Fibroblast of lung (primary cell): ENCODE data around the gene CISH. TPM values are rescaled to one million over a fixed set of nuclear protein-coding genes. Genes with fewer than 3 reads are reported as not detected.

ENCODE experiments used
- DNase-seq, 2 donors: peaks; one replicate each; pipeline versions ENCODE4 v3.0.0 to v3.0.0-alpha.2; 2010; ENCODE audit warnings: low read depth in 2 of 2
- H2AFZ ChIP-seq: 2 replicates; pipeline ENCODE4 v1.5.1; 2012; ENCODE audit warnings: low read length, control low read depth, inconsistent platforms
- H3K27ac ChIP-seq: 2 replicates; pipeline ENCODE4 v1.5.1; 2011; ENCODE audit warnings: low read length, control low read depth; ENCODE audit not compliant: insufficient read depth
- H3K27me3 ChIP-seq: 2 replicates; pipeline ENCODE4 v1.5.1; 2011; ENCODE audit warnings: mild to moderate bottlenecking, low read length; ENCODE audit not compliant: control insufficient read depth, insufficient read depth
- H3K36me3 ChIP-seq: 2 replicates; pipeline ENCODE4 v1.5.1; 2011; ENCODE audit warnings: low read length; ENCODE audit not compliant: control insufficient read depth, insufficient read depth
- H3K4me1 ChIP-seq: 2 replicates; pipeline ENCODE4 v1.5.1; 2011; ENCODE audit warnings: low read length; ENCODE audit not compliant: control insufficient read depth, insufficient read depth; ENCODE audit errors: extremely low read depth
- H3K4me2 ChIP-seq: 2 replicates; pipeline ENCODE4 v1.5.1; 2011; ENCODE audit warnings: low read length, control low read depth; ENCODE audit not compliant: insufficient read depth; ENCODE audit errors: extremely low read depth
- H3K4me3 ChIP-seq, 4 experiments: fragments of 200-600 bp in 1 of 4; sonication (generic) in 1 of 4; replicated peaks in 1 of 4; 2 replicates each; pipeline ENCODE4 v1.5.1; 2011 to 2016; ENCODE audit warnings: low read length in 4 of 4, low read depth in 3 of 4, mild to moderate bottlenecking in 3 of 4, control low read depth in 2 of 4, inconsistent platforms in 1 of 4, mixed read lengths in 1 of 4; ENCODE audit not compliant: insufficient read depth in 1 of 4; ENCODE audit errors: control extremely low read depth in 1 of 4
- H3K79me2 ChIP-seq: 2 replicates; pipeline ENCODE4 v1.5.1; 2012; ENCODE audit warnings: mild to moderate bottlenecking, low read length, inconsistent platforms; ENCODE audit not compliant: control insufficient read depth, insufficient read depth
- H3K9ac ChIP-seq: 2 replicates; pipeline ENCODE4 v1.5.1; 2011; ENCODE audit warnings: mild to moderate bottlenecking, low read length, control low read depth; ENCODE audit not compliant: insufficient read depth
- H3K9me3 ChIP-seq: 2 replicates; pipeline ENCODE4 v1.5.1; 2012; ENCODE audit warnings: low read depth, low read length; ENCODE audit not compliant: control insufficient read depth, insufficient read depth
- H4K20me1 ChIP-seq: 2 replicates; pipeline ENCODE4 v1.5.1; 2011; ENCODE audit warnings: low read length; ENCODE audit not compliant: control insufficient read depth, insufficient read depth; ENCODE audit errors: extremely low read depth
- EZH2 ChIP-seq: IDR thresholded peaks from 2 replicates; pipeline ENCODE4 v1.5.1; 2012; ENCODE audit warnings: low read length, control low read depth, mild to moderate bottlenecking; ENCODE audit errors: missing control alignments
- polyA plus RNA-seq, 2 donors: library from polyadenylated mRNA; depleted of rRNA in 1 of 2; stranded (reverse) in 1 of 2; unstranded in 1 of 2; fragments of >200 nt; gene quantifications; 2 replicates each; pipeline ENCODE4 v1.2.1, GENCODE V29; 2011 to 2012; ENCODE audit warnings: missing spikeins in 1 of 2
- total RNA-seq: library from RNA; depleted of rRNA; stranded (reverse); fragments of >200 nt; gene quantifications from 2 replicates; pipeline ENCODE4 v1.2.1, GENCODE V29; 2014
- TF ChIP-seq, protein P1 (sequence below), 2 donors: IDR thresholded peaks in 1 of 2; conservative IDR thresholded peaks in 1 of 2; 1 replicate in 1 of 2; 2 replicates in 1 of 2; pipeline ENCODE4 v1.5.1; 2011 to 2012; ENCODE audit warnings: low read length in 2 of 2, control low read depth in 1 of 2, inconsistent platforms in 1 of 2, low read depth in 1 of 2, mild to moderate bottlenecking in 1 of 2

Gene CISH
- total and polyA plus RNA-seq, 2 donors (not counting 1 experiment from before 2014, with no cell fraction given), result 0.99 to 1.9 TPM

DNA sequence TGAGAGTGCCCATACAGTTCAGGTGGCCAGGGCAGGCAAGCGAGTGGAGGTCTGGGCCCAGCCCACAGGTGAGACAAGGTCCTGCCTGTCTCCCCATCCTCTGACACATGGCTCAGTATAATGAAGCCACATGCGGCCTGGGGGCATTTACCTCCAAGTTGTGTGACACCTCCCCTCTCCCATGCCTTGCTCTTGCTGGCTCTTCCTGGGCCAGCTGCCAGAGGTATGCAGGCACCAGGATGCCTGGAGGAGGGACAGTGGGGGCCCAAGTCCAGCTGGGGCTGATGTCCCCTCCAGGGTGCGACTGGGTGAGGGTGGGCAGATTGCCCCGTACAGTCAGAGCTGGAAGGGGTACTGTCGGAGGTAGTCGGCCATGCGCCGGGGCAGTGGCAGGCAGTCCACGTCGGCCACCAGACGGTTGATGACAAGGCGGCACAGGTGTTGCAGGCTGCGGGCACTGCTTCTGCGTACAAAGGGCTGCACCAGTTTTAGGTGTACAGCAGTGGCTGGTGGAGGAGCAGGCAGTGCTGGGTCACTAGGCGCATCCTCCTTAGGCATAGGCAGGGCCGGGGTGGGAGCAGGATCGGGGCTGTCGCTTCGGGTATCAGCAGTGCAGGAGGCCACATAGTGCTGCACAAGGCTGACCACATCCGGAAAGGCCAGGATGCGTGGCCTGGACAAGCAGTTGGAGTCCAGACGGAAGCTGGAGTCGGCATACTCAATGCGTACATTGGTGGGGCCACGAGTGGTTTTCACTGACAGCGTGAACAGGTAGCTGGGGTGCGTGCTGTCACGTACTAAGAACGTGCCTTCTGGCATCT, 4.1 kb downstream of the CISH start:
- TF ChIP-seq, protein P1, sequence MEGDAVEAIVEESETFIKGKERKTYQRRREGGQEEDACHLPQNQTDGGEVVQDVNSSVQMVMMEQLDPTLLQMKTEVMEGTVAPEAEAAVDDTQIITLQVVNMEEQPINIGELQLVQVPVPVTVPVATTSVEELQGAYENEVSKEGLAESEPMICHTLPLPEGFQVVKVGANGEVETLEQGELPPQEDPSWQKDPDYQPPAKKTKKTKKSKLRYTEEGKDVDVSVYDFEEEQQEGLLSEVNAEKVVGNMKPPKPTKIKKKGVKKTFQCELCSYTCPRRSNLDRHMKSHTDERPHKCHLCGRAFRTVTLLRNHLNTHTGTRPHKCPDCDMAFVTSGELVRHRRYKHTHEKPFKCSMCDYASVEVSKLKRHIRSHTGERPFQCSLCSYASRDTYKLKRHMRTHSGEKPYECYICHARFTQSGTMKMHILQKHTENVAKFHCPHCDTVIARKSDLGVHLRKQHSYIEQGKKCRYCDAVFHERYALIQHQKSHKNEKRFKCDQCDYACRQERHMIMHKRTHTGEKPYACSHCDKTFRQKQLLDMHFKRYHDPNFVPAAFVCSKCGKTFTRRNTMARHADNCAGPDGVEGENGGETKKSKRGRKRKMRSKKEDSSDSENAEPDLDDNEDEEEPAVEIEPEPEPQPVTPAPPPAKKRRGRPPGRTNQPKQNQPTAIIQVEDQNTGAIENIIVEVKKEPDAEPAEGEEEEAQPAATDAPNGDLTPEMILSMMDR (conservative IDR thresholded peaks at IDR 0.05 in 1 of 2, IDR thresholded peaks at IDR 0.05 in 1 of 2; ENCODE audit: low read depth in 1 of 2, low read length in 2 of 2), result no peak
- no peak for TF ChIP-seq EZH2
- peaks cover 6% of the 10 kb centered on the region for H3K36me3 ChIP-seq
- no peaks in the 10 kb centered on the region for H3K27me3 ChIP-seq
- H3K9me3 ChIP-seq, result no peaks in the 10 kb centered on the region
- H2AFZ ChIP-seq, result no peak overlapping the region
- no peaks in the 10 kb centered on the region for H3K79me2 ChIP-seq
- no peak overlapping the region for H3K9ac ChIP-seq
- no peak overlapping the region for H3K27ac ChIP-seq
- no peak for DNase-seq
- no peaks in the 10 kb centered on the region for H4K20me1 ChIP-seq
- H3K4me1 ChIP-seq, result peaks cover 11% of the 10 kb centered on the region
- H3K4me3 ChIP-seq, result no peak overlapping the region
- no peak overlapping the region for H3K4me2 ChIP-seq

DNA sequence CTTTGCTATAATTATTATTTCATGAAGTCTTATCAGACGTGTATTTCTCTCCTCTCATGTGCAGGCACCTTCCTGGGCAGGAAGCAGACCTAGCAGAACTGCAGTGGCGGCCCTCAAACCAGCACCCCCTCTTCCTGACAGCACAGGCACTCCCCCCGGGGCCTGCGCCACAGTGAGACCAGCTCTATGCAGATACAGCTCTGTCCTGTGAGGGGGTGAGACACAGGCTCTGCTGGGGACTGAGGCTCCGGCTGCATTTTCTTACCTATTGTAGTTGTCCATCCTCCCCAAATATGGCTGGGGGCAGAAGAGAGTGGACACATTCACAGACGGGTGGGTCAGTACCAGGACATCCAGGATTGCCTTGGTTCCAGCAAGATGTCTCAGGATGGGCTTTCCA, 5.0 kb downstream of the CISH start:
- H3K36me3 ChIP-seq, result peaks cover 6% of the 10 kb centered on the region
- H4K20me1 ChIP-seq, result no peaks in the 10 kb centered on the region
- H3K4me3 ChIP-seq, result no peak overlapping the region
- no peaks in the 10 kb centered on the region for H3K9me3 ChIP-seq
- H3K27me3 ChIP-seq, result no peaks in the 10 kb centered on the region
- no peaks in the 10 kb centered on the region for H3K79me2 ChIP-seq
- no peak overlapping the region for H3K9ac ChIP-seq
- no peak for DNase-seq
- TF ChIP-seq EZH2, result no peak
- TF ChIP-seq, protein P1 (conservative IDR thresholded peaks at IDR 0.05 in 1 of 2, IDR thresholded peaks at IDR 0.05 in 1 of 2; ENCODE audit: low read depth in 1 of 2, low read length in 2 of 2), result no peak
- H2AFZ ChIP-seq, result no peak overlapping the region
- H3K27ac ChIP-seq, result no peak overlapping the region
- peaks cover 13% of the 10 kb centered on the region for H3K4me1 ChIP-seq
- no peak overlapping the region for H3K4me2 ChIP-seq

DNA sequence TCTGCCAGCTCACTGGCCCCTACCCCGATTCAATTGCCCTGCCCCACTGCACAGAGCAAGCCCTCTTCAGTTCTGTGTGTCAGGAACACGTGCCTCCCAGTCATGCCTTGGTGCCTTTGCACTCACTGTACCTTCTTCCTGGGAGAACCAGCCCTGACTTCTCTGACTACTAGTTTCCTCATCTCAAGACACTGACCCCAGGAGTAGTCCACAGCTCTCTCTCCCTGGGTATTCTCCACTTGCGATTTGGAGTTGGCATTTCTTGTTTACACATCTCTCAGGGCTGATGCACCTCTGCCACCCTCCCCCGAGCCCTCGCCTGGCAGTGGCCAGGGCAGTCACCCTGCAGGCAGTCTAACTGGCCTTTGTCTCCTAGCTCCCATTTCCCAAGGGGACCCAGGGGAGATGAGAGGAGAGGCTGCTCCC, 5.7 kb downstream of the CISH start:
- Histone ChIP-seq H3K36me3 (peaks cover 6% of the 10 kb centered on the region), H3K4me1 (peaks cover 15% of the 10 kb centered on the region), H3K27me3 (no peaks in the 10 kb centered on the region), H3K9me3 (no peaks in the 10 kb centered on the region), H3K4me3 (no peak overlapping the region), H3K79me2 (no peaks in the 10 kb centered on the region), H4K20me1 (no peaks in the 10 kb centered on the region), H3K4me2 (no peak overlapping the region), H3K9ac (no peak overlapping the region), H2AFZ (no peak overlapping the region), H3K27ac (no peak overlapping the region)
- TF ChIP-seq, protein P1 (conservative IDR thresholded peaks at IDR 0.05 in 1 of 2, IDR thresholded peaks at IDR 0.05 in 1 of 2; ENCODE audit: low read depth in 1 of 2, low read length in 2 of 2), result no peak
- TF ChIP-seq EZH2, result no peak
- DNase-seq, result no peak
